ENCODE data around the gene CAMTA1.

Gene CAMTA1

GRCh38 chr1:7149080-7149838 is 364.0 kb downstream of the CAMTA1 start:
- no peaks in the 10 kb centered on the region for H3K27me3 ChIP-seq (ENCODE audit: insufficient read depth, low read length)
- no peak overlapping the region for H4K12ac ChIP-seq (ENCODE audit: low read depth, low read length)
- no peak overlapping the region for H2AFZ ChIP-seq (ENCODE audit: insufficient read depth, low read length, poor library complexity)
- H3K79me1 ChIP-seq (ENCODE audit: low read length) = no peaks in the 10 kb centered on the region
- no peak overlapping the region for H3K4me3 ChIP-seq (ENCODE audit: low read depth, low read length)
- no peak for DNase-seq
- H2BK120ac ChIP-seq (ENCODE audit: insufficient read depth, low read length, poor library complexity) = no peak overlapping the region
- no peaks in the 10 kb centered on the region for H3K36me3 ChIP-seq (ENCODE audit: control insufficient read depth in 1 of 2, insufficient read depth in 2 of 2, low read length in 2 of 2)
- no peaks in the 10 kb centered on the region for H3K4me1 ChIP-seq (ENCODE audit: control insufficient read depth in 1 of 2, insufficient read depth in 2 of 2, low read length in 2 of 2)
- H3K23ac ChIP-seq (ENCODE audit: low read length) = no peak overlapping the region
- H3K4me2 ChIP-seq (ENCODE audit: low read length) = no peak overlapping the region
- H3K18ac ChIP-seq (ENCODE audit: low read length) = no peak overlapping the region
- no peaks in the 10 kb centered on the region for H3K79me2 ChIP-seq (ENCODE audit: control insufficient read depth, insufficient read depth, low read length, poor library complexity)
- H2BK5ac ChIP-seq (ENCODE audit: low read depth, low read length, poor library complexity) = no peak overlapping the region
- no peak overlapping the region for H3K14ac ChIP-seq (ENCODE audit: low read length)
- no peak overlapping the region for H3K9ac ChIP-seq (ENCODE audit: low read length)
- H4K91ac ChIP-seq (ENCODE audit: low read depth, low read length) = no peak overlapping the region
- no peak overlapping the region for H4K8ac ChIP-seq (ENCODE audit: low read depth, low read length)
- H3K9me3 ChIP-seq (ENCODE audit: insufficient read depth, low read depth, low read length) = peaks cover 3% of the 10 kb centered on the region
- no peak overlapping the region for H2AK5ac ChIP-seq (ENCODE audit: low read length)
- no peak overlapping the region for H2BK12ac ChIP-seq (ENCODE audit: low read length)
- no peak overlapping the region for H3K27ac ChIP-seq (ENCODE audit: low read depth, low read length)
- no CpG with 5 or more reads among the region's 31 CpGs for WGBS (ENCODE audit: extremely low coverage, insufficient coverage, insufficient read length)
- H3K4ac ChIP-seq (ENCODE audit: low read depth, low read length) = no peak overlapping the region

DNA sequence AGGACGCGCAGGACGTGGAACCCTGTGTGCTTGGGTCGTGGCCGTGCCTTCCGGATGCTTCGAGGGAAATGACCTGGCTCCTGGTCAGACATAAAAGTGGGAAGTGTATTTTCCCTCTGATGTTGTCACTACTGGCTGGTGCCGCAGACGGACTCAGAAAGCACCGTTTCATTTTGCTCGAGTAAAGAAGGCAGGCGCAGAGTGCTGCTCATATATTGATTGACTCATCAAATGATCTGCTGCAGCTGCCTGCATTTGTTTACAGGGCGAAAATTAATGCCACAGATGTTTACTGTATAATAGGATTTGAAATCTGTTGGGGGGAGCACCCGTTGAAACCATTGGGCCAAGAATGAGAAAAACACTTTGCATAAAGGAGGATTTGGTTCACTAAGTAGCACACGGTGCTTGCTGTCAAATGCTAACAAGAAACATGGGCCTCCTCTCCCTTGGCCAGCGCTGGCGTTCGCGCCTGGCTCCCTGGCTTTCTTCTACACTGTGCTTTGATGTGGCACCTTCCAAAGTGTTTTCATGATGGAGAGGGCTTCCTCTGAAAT is 365.5 kb downstream of the CAMTA1 start:
- Histone ChIP-seq H3K9ac (ENCODE audit: low read length) (no peak overlapping the region), H3K9me3 (ENCODE audit: insufficient read depth, low read depth, low read length) (peaks cover 3% of the 10 kb centered on the region), H2BK5ac (ENCODE audit: low read depth, low read length, poor library complexity) (no peak overlapping the region), H2AK5ac (ENCODE audit: low read length) (no peak overlapping the region), H3K36me3 (ENCODE audit: control insufficient read depth in 1 of 2, insufficient read depth in 2 of 2, low read length in 2 of 2) (no peaks in the 10 kb centered on the region), H3K14ac (ENCODE audit: low read length) (no peak overlapping the region), H4K91ac (ENCODE audit: low read depth, low read length) (no peak overlapping the region), H3K4me1 (ENCODE audit: control insufficient read depth in 1 of 2, insufficient read depth in 2 of 2, low read length in 2 of 2) (no peaks in the 10 kb centered on the region), H2BK120ac (ENCODE audit: insufficient read depth, low read length, poor library complexity) (no peak overlapping the region), H3K18ac (ENCODE audit: low read length) (no peak overlapping the region), H4K8ac (ENCODE audit: low read depth, low read length) (no peak overlapping the region), H3K27me3 (ENCODE audit: insufficient read depth, low read length) (no peaks in the 10 kb centered on the region), H4K12ac (ENCODE audit: low read depth, low read length) (no peak overlapping the region), H3K79me1 (ENCODE audit: low read length) (no peaks in the 10 kb centered on the region), H3K23ac (ENCODE audit: low read length) (no peak overlapping the region), H3K4me2 (ENCODE audit: low read length) (no peak overlapping the region), H2BK12ac (ENCODE audit: low read length) (no peak overlapping the region), H3K79me2 (ENCODE audit: control insufficient read depth, insufficient read depth, low read length, poor library complexity) (no peaks in the 10 kb centered on the region), H3K27ac (ENCODE audit: low read depth, low read length) (no peak overlapping the region), H3K4ac (ENCODE audit: low read depth, low read length) (no peak overlapping the region), H3K4me3 (ENCODE audit: low read depth, low read length) (no peak overlapping the region), H2AFZ (ENCODE audit: insufficient read depth, low read length, poor library complexity) (no peak overlapping the region)
- DNase-seq = no peak
- no CpG with 5 or more reads among the region's 19 CpGs for whole genome bisulfite sequencing (ENCODE audit: extremely low coverage, insufficient coverage, insufficient read length)

- Histone ChIP-seq H4K8ac (ENCODE audit: low read depth, low read length) (no peak overlapping the region), H4K91ac (ENCODE audit: low read depth, low read length) (no peak overlapping the region), H3K18ac (ENCODE audit: low read length) (no peak overlapping the region), H3K36me3 (ENCODE audit: control insufficient read depth in 1 of 2, insufficient read depth in 2 of 2, low read length in 2 of 2) (no peaks in the 10 kb centered on the region), H2AK5ac (ENCODE audit: low read length) (no peak overlapping the region), H3K9ac (ENCODE audit: low read length) (no peak overlapping the region), H3K4me2 (ENCODE audit: low read length) (no peak overlapping the region), H3K9me3 (ENCODE audit: insufficient read depth, low read depth, low read length) (peaks cover 3% of the 10 kb centered on the region), H3K79me2 (ENCODE audit: control insufficient read depth, insufficient read depth, low read length, poor library complexity) (no peaks in the 10 kb centered on the region), H2BK120ac (ENCODE audit: insufficient read depth, low read length, poor library complexity) (no peak overlapping the region), H3K4me1 (ENCODE audit: control insufficient read depth in 1 of 2, insufficient read depth in 2 of 2, low read length in 2 of 2) (no peaks in the 10 kb centered on the region), H3K14ac (ENCODE audit: low read length) (no peak overlapping the region), H3K27ac (ENCODE audit: low read depth, low read length) (no peak overlapping the region), H3K27me3 (ENCODE audit: insufficient read depth, low read length) (no peaks in the 10 kb centered on the region), H2BK5ac (ENCODE audit: low read depth, low read length, poor library complexity) (no peak overlapping the region), H4K12ac (ENCODE audit: low read depth, low read length) (no peak overlapping the region), H2BK12ac (ENCODE audit: low read length) (no peak overlapping the region), H2AFZ (ENCODE audit: insufficient read depth, low read length, poor library complexity) (no peak overlapping the region), H3K4ac (ENCODE audit: low read depth, low read length) (no peak overlapping the region), H3K23ac (ENCODE audit: low read length) (no peak overlapping the region), H3K4me3 (ENCODE audit: low read depth, low read length) (no peak overlapping the region), H3K79me1 (ENCODE audit: low read length) (no peaks in the 10 kb centered on the region)
- no peak for DNase-seq
- no CpG with 5 or more reads among the region's 7 CpGs for WGBS (ENCODE audit: extremely low coverage, insufficient coverage, insufficient read length)
These were observed 366.7 kb downstream of the CAMTA1 start for GRCh38 chr1:7151978-7152377.

DNA sequence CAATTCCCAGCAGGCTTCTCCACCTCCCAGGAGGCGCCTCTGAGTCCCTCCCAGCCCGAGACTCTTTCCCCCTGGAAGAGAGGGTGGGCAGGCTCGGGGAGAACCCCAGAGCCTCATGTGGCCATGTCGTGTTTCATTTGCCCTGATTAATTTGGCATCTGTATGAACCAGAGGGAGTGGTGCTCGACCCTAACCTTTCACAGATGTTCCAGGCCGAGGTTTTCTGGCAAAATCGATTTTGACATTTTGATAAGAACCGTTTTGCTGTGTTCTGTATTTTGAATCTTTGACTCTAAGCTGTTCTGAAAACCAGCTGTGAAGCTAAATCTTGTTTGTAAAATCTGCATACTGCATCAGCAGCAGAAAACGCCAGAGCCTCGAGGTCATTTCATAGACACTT is 367.4 kb downstream of the CAMTA1 start:
- WGBS (ENCODE audit: extremely low coverage, insufficient coverage, insufficient read length) = no CpG with 5 or more reads among the region's 10 CpGs
- no peak overlapping the region for H4K91ac ChIP-seq (ENCODE audit: low read depth, low read length)
- no peak overlapping the region for H3K18ac ChIP-seq (ENCODE audit: low read length)
- no peak overlapping the region for H3K4ac ChIP-seq (ENCODE audit: low read depth, low read length)
- no peaks in the 10 kb centered on the region for H3K79me1 ChIP-seq (ENCODE audit: low read length)
- H3K9me3 ChIP-seq (ENCODE audit: insufficient read depth, low read depth, low read length) = peaks cover 3% of the 10 kb centered on the region
- no peak overlapping the region for H2AFZ ChIP-seq (ENCODE audit: insufficient read depth, low read length, poor library complexity)
- no peak overlapping the region for H2AK5ac ChIP-seq (ENCODE audit: low read length)
- no peaks in the 10 kb centered on the region for H3K27me3 ChIP-seq (ENCODE audit: insufficient read depth, low read length)
- no peak overlapping the region for H4K8ac ChIP-seq (ENCODE audit: low read depth, low read length)
- no peak overlapping the region for H3K23ac ChIP-seq (ENCODE audit: low read length)
- no peak overlapping the region for H4K12ac ChIP-seq (ENCODE audit: low read depth, low read length)
- H3K14ac ChIP-seq (ENCODE audit: low read length) = no peak overlapping the region
- no peak overlapping the region for H3K27ac ChIP-seq (ENCODE audit: low read depth, low read length)
- no peaks in the 10 kb centered on the region for H3K79me2 ChIP-seq (ENCODE audit: control insufficient read depth, insufficient read depth, low read length, poor library complexity)
- no peak overlapping the region for H2BK120ac ChIP-seq (ENCODE audit: insufficient read depth, low read length, poor library complexity)
- H2BK12ac ChIP-seq (ENCODE audit: low read length) = no peak overlapping the region
- H3K4me2 ChIP-seq (ENCODE audit: low read length) = no peak overlapping the region
- H2BK5ac ChIP-seq (ENCODE audit: low read depth, low read length, poor library complexity) = no peak overlapping the region
- no peaks in the 10 kb centered on the region for H3K36me3 ChIP-seq (ENCODE audit: control insufficient read depth in 1 of 2, insufficient read depth in 2 of 2, low read length in 2 of 2)
- H3K9ac ChIP-seq (ENCODE audit: low read length) = no peak overlapping the region
- no peak for DNase-seq
- H3K4me3 ChIP-seq (ENCODE audit: low read depth, low read length) = no peak overlapping the region
- no peaks in the 10 kb centered on the region for H3K4me1 ChIP-seq (ENCODE audit: control insufficient read depth in 1 of 2, insufficient read depth in 2 of 2, low read length in 2 of 2)
